ENCODE measurements around the gene TMEM200A. TPM values are rescaled to one million over a fixed set of nuclear protein-coding genes. Genes with fewer than 3 reads are reported as not detected.

The TMEM200A gene
- total and polyA plus RNA-seq, 4 donors: 3.5 to 8.9 (median 6.4) TPM

GRCh38 chr6:130371921-130372420 is 6.2 kb downstream of the TMEM200A start:
- WGBS, 2 donors: 55 to 68% methylated on average over 7 of the region's 7 CpGs
- H3K4me3 ChIP-seq (ENCODE audit: low read length in 2 of 2): no peak overlapping the region
- no peaks in the 10 kb centered on the region for H3K36me3 ChIP-seq (ENCODE audit: control insufficient read depth in 1 of 2, insufficient read depth in 2 of 2, low read length in 1 of 2)
- H3K27me3 ChIP-seq (ENCODE audit: control insufficient read depth in 1 of 2, insufficient read depth in 2 of 2, low read length in 1 of 2): no peaks in the 10 kb centered on the region
- no peak for DNase-seq
- no peaks in the 10 kb centered on the region for H3K9me3 ChIP-seq (ENCODE audit: control insufficient read depth, low read length)
- H3K4me1 ChIP-seq (ENCODE audit: control insufficient read depth in 1 of 2, insufficient read depth in 2 of 2, low read length in 2 of 2): no peaks in the 10 kb centered on the region
- intact Hi-C loops (cut with DNase I): no loop called here
- H3K27ac ChIP-seq (ENCODE audit: low read depth in 1 of 2, low read length in 2 of 2): no peak overlapping the region
- no peak for ATAC-seq (ENCODE audit: low FRiP score)

- H3K9me3 ChIP-seq (ENCODE audit: control insufficient read depth, low read length): no peaks in the 10 kb centered on the region
- no peaks in the 10 kb centered on the region for H3K36me3 ChIP-seq (ENCODE audit: control insufficient read depth in 1 of 2, insufficient read depth in 2 of 2, low read length in 1 of 2)
- WGBS, 2 donors: 91 to 92% methylated on average over 1 of the region's 1 CpG
- no peak overlapping the region for H3K4me3 ChIP-seq (ENCODE audit: low read length in 2 of 2)
- H3K27me3 ChIP-seq (ENCODE audit: control insufficient read depth in 1 of 2, insufficient read depth in 2 of 2, low read length in 1 of 2): no peaks in the 10 kb centered on the region
- no peak overlapping the region for H3K27ac ChIP-seq (ENCODE audit: low read depth in 1 of 2, low read length in 2 of 2)
- DNase-seq (no peak), ATAC-seq (ENCODE audit: low FRiP score) (no peak)
- intact Hi-C loops (cut with DNase I): no loop called here
- H3K4me1 ChIP-seq (ENCODE audit: control insufficient read depth in 1 of 2, insufficient read depth in 2 of 2, low read length in 2 of 2): no peaks in the 10 kb centered on the region
Measured at GRCh38 chr6:130372786-130373185, 7.0 kb downstream of the TMEM200A start.

- intact Hi-C loops (cut with DNase I): no loop called here
- no peak for ATAC-seq (ENCODE audit: low FRiP score)
Measured at GRCh38 chr6:130373992-130374391, 8.2 kb downstream of the TMEM200A start.

GRCh38 chr6:130376936-130377335 is 11.1 kb downstream of the TMEM200A start:
- 71 to 84% methylated on average over 1 of the region's 1 CpG for WGBS, 2 donors
- H3K4me3 ChIP-seq (ENCODE audit: low read length in 2 of 2): no peak overlapping the region
- H3K4me1 ChIP-seq (ENCODE audit: control insufficient read depth in 1 of 2, insufficient read depth in 2 of 2, low read length in 2 of 2): no peaks in the 10 kb centered on the region
- no peaks in the 10 kb centered on the region for H3K27me3 ChIP-seq (ENCODE audit: control insufficient read depth in 1 of 2, insufficient read depth in 2 of 2, low read length in 1 of 2)
- intact Hi-C loops (cut with DNase I): no loop called here
- H3K36me3 ChIP-seq (ENCODE audit: control insufficient read depth in 1 of 2, insufficient read depth in 2 of 2, low read length in 1 of 2): no peaks in the 10 kb centered on the region
- ATAC-seq (ENCODE audit: low FRiP score) (no peak), DNase-seq (no peak)
- H3K9me3 ChIP-seq (ENCODE audit: control insufficient read depth, low read length): no peaks in the 10 kb centered on the region
- no peak overlapping the region for H3K27ac ChIP-seq (ENCODE audit: low read depth in 1 of 2, low read length in 2 of 2)

More at GRCh38 chr6:130373992-130374391, 8.2 kb downstream of the TMEM200A start:
- WGBS, 2 donors: 49 to 71% methylated on average over 2 of the region's 2 CpGs
- H3K27ac ChIP-seq (ENCODE audit: low read depth in 1 of 2, low read length in 2 of 2): no peak overlapping the region
- H3K36me3 ChIP-seq (ENCODE audit: control insufficient read depth in 1 of 2, insufficient read depth in 2 of 2, low read length in 1 of 2): no peaks in the 10 kb centered on the region
- H3K4me3 ChIP-seq (ENCODE audit: low read length in 2 of 2): no peak overlapping the region
- no peaks in the 10 kb centered on the region for H3K4me1 ChIP-seq (ENCODE audit: control insufficient read depth in 1 of 2, insufficient read depth in 2 of 2, low read length in 2 of 2)
- H3K27me3 ChIP-seq (ENCODE audit: control insufficient read depth in 1 of 2, insufficient read depth in 2 of 2, low read length in 1 of 2): no peaks in the 10 kb centered on the region
- DNase-seq: no peak
- no peaks in the 10 kb centered on the region for H3K9me3 ChIP-seq (ENCODE audit: control insufficient read depth, low read length)

- H3K27me3 ChIP-seq (ENCODE audit: control insufficient read depth in 1 of 2, insufficient read depth in 2 of 2, low read length in 1 of 2): no peaks in the 10 kb centered on the region
- H3K9me3 ChIP-seq (ENCODE audit: control insufficient read depth, low read length): no peaks in the 10 kb centered on the region
- intact Hi-C loops (cut with DNase I): no loop called here
- H3K27ac ChIP-seq (ENCODE audit: low read depth in 1 of 2, low read length in 2 of 2): no peak overlapping the region
- no peaks in the 10 kb centered on the region for H3K36me3 ChIP-seq (ENCODE audit: control insufficient read depth in 1 of 2, insufficient read depth in 2 of 2, low read length in 1 of 2)
- H3K4me3 ChIP-seq (ENCODE audit: low read length in 2 of 2): no peak overlapping the region
- H3K4me1 ChIP-seq (ENCODE audit: control insufficient read depth in 1 of 2, insufficient read depth in 2 of 2, low read length in 2 of 2): no peaks in the 10 kb centered on the region
- ATAC-seq (ENCODE audit: low FRiP score) (no peak), DNase-seq (no peak)
Measured at GRCh38 chr6:130377371-130377770, 11.6 kb downstream of the TMEM200A start.

GRCh38 chr6:130377915-130378314 is 12.1 kb downstream of the TMEM200A start:
- no peak for DNase-seq
- H3K4me3 ChIP-seq (ENCODE audit: low read length in 2 of 2): no peak overlapping the region
- H3K27ac ChIP-seq (ENCODE audit: low read depth in 1 of 2, low read length in 2 of 2): no peak overlapping the region
- H3K9me3 ChIP-seq (ENCODE audit: control insufficient read depth, low read length): no peaks in the 10 kb centered on the region
- H3K27me3 ChIP-seq (ENCODE audit: control insufficient read depth in 1 of 2, insufficient read depth in 2 of 2, low read length in 1 of 2): no peaks in the 10 kb centered on the region
- WGBS, 2 donors: 94 to 96% methylated on average over 2 of the region's 2 CpGs
- ATAC-seq (ENCODE audit: low FRiP score): no peak
- H3K36me3 ChIP-seq (ENCODE audit: control insufficient read depth in 1 of 2, insufficient read depth in 2 of 2, low read length in 1 of 2): no peaks in the 10 kb centered on the region
- intact Hi-C loops (cut with DNase I): no loop called here
- H3K4me1 ChIP-seq (ENCODE audit: control insufficient read depth in 1 of 2, insufficient read depth in 2 of 2, low read length in 2 of 2): no peaks in the 10 kb centered on the region

GRCh38 chr6:130379223-130379622 is 13.4 kb downstream of the TMEM200A start:
- no peaks in the 10 kb centered on the region for H3K4me1 ChIP-seq (ENCODE audit: control insufficient read depth in 1 of 2, insufficient read depth in 2 of 2, low read length in 2 of 2)
- no peaks in the 10 kb centered on the region for H3K36me3 ChIP-seq (ENCODE audit: control insufficient read depth in 1 of 2, insufficient read depth in 2 of 2, low read length in 1 of 2)
- 87 to 89% methylated on average over 3 of the region's 3 CpGs for WGBS, 2 donors
- ATAC-seq (ENCODE audit: low FRiP score) (no peak), DNase-seq (no peak)
- no peak overlapping the region for H3K27ac ChIP-seq (ENCODE audit: low read depth in 1 of 2, low read length in 2 of 2)
- intact Hi-C loops (cut with DNase I): no loop called here
- H3K27me3 ChIP-seq (ENCODE audit: control insufficient read depth in 1 of 2, insufficient read depth in 2 of 2, low read length in 1 of 2): no peaks in the 10 kb centered on the region
- H3K9me3 ChIP-seq (ENCODE audit: control insufficient read depth, low read length): no peaks in the 10 kb centered on the region
- H3K4me3 ChIP-seq (ENCODE audit: low read length in 2 of 2): no peak overlapping the region

- H3K27ac ChIP-seq (ENCODE audit: low read depth in 1 of 2, low read length in 2 of 2): no peak overlapping the region
- ATAC-seq (ENCODE audit: low FRiP score) (no peak), DNase-seq (no peak)
- H3K4me3 ChIP-seq (ENCODE audit: low read length in 2 of 2): no peak overlapping the region
- no peaks in the 10 kb centered on the region for H3K36me3 ChIP-seq (ENCODE audit: control insufficient read depth in 1 of 2, insufficient read depth in 2 of 2, low read length in 1 of 2)
- H3K27me3 ChIP-seq (ENCODE audit: control insufficient read depth in 1 of 2, insufficient read depth in 2 of 2, low read length in 1 of 2): no peaks in the 10 kb centered on the region
- intact Hi-C loops (cut with DNase I): no loop called here
- no peaks in the 10 kb centered on the region for H3K9me3 ChIP-seq (ENCODE audit: control insufficient read depth, low read length)
- H3K4me1 ChIP-seq (ENCODE audit: control insufficient read depth in 1 of 2, insufficient read depth in 2 of 2, low read length in 2 of 2): no peaks in the 10 kb centered on the region
Measured at GRCh38 chr6:130381012-130381411, 15.2 kb downstream of the TMEM200A start.

- Histone ChIP-seq H3K27me3 (ENCODE audit: control insufficient read depth in 1 of 2, insufficient read depth in 2 of 2, low read length in 1 of 2) (no peaks in the 10 kb centered on the region), H3K9me3 (ENCODE audit: control insufficient read depth, low read length) (no peaks in the 10 kb centered on the region), H3K27ac (ENCODE audit: low read depth in 1 of 2, low read length in 2 of 2) (no peak overlapping the region), H3K4me3 (ENCODE audit: low read length in 2 of 2) (no peak overlapping the region), H3K4me1 (ENCODE audit: control insufficient read depth in 1 of 2, insufficient read depth in 2 of 2, low read length in 2 of 2) (no peaks in the 10 kb centered on the region), H3K36me3 (ENCODE audit: control insufficient read depth in 1 of 2, insufficient read depth in 2 of 2, low read length in 1 of 2) (no peaks in the 10 kb centered on the region)
- peak; percentile 20 for ATAC-seq (ENCODE audit: low FRiP score)
- 73 to 75% methylated on average over 7 of the region's 7 CpGs for WGBS, 2 donors
- intact Hi-C loops (cut with DNase I): no loop called here
- DNase-seq: no peak
Measured at GRCh38 chr6:130381459-130382380, 15.9 kb downstream of the TMEM200A start.
